Uterus (tissue), 4 donors: ENCODE measurements around the gene NECTIN2. TPM values are rescaled to one million over a fixed set of nuclear protein-coding genes. Genes with fewer than 3 reads are reported as not detected.
"Not testable (repeated sequence)": the region's sequence is repeated elsewhere in the genome, so short reads cannot be mapped to it uniquely, and the experiment has no call there.

Experiments
- DNase-seq, 2 donors: peaks; one replicate each; pipeline ENCODE4 v3.0.0-alpha.2; 2019 to 2020
- H3K27ac ChIP-seq, 2 donors: fragments of 200-600 bp; sonication (generic); 1 replicate in 1 of 2; 2 replicates in 1 of 2; pipeline ENCODE4 v1.5.1; 2016 to 2018
- H3K27me3 ChIP-seq, 2 donors: fragments of 200-600 bp; sonication (generic); one replicate each; pipeline ENCODE4 v1.5.1; 2018 to 2019; ENCODE audit warnings: control low read depth in 1 of 2
- H3K36me3 ChIP-seq, 2 donors: fragments of 200-600 bp; sonication (generic); one replicate each; pipeline ENCODE4 v1.5.1; 2019; ENCODE audit warnings: control low read depth in 1 of 2
- H3K4me1 ChIP-seq, 2 donors: fragments of 200-600 bp; sonication (generic); one replicate each; pipeline ENCODE4 v1.5.1; 2018 to 2019; ENCODE audit warnings: control low read depth in 1 of 2
- H3K4me3 ChIP-seq, 2 donors: fragments of 200-600 bp; sonication (generic); 1 replicate in 1 of 2; 2 replicates in 1 of 2; pipeline ENCODE4 v1.5.1; 2018 to 2019; ENCODE audit warnings: mild to moderate bottlenecking in 1 of 2
- H3K9me3 ChIP-seq, 2 donors: fragments of 200-600 bp; sonication (generic); one replicate each; pipeline ENCODE4 v1.5.1; 2019; ENCODE audit warnings: control low read depth in 1 of 2
- POLR2A ChIP-seq, 2 donors: fragments of 450-650 bp; IDR thresholded peaks; one replicate each; pipeline ENCODE4 v1.6.1; 2016; ENCODE audit warnings: antibody characterized with exemption in 2 of 2, mild to moderate bottlenecking in 1 of 2, moderate library complexity in 1 of 2
- intact Hi-C: fragments of 100-400 bp; cut with DNase I; formaldehyde crosslinking; loops from one replicate; pipeline ENCODE4 v1.15.1; 2023; ENCODE audit warnings: low total_unique reads
- total RNA-seq, 4 donors: library from RNA; depleted of rRNA in 3 of 4; stranded (reverse); fragments of >200 nt in 3 of 4; gene quantifications; one replicate each; pipeline versions ENCODE4 v1.1.0 to v1.2.4, GENCODE V29; 2014 to 2023
- TF ChIP-seq, protein P1 (sequence below), 4 experiments: fragments of 200-600 bp in 2 of 4; fragments of 450-650 bp in 2 of 4; sonication (generic) in 2 of 4; IDR thresholded peaks; one replicate each; pipeline ENCODE4 v1.5.1; 2016 to 2019; ENCODE audit warnings: antibody characterized with exemption in 4 of 4, mild to moderate bottlenecking in 2 of 4, moderate library complexity in 1 of 4
- donor health status: DM: yes; HTN: yes; CAD: no.

The NECTIN2 gene
- total RNA-seq, 4 donors from 2014 or later: 14.1 to 106 (median 86.1) TPM

DNA sequence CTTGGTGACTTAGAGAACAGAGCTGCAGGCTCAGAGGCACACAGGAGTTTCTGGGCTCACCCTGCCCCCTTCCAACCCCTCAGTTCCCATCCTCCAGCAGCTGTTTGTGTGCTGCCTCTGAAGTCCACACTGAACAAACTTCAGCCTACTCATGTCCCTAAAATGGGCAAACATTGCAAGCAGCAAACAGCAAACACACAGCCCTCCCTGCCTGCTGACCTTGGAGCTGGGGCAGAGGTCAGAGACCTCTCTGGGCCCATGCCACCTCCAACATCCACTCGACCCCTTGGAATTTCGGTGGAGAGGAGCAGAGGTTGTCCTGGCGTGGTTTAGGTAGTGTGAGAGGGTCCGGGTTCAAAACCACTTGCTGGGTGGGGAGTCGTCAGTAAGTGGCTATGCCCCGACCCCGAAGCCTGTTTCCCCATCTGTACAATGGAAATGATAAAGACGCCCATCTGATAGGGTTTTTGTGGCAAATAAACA is 78.2 kb downstream of the NECTIN2 start:
- intact Hi-C loops: no loop called here
- DNase-seq: no peak
- Histone ChIP-seq H3K27ac (no peak overlapping the region), H3K27me3 (no peaks in the 10 kb centered on the region), H3K4me3 (no peak overlapping the region), H3K9me3 (no peaks in the 10 kb centered on the region), H3K36me3 (no peaks in the 10 kb centered on the region), H3K4me1 (no peaks in the 10 kb centered on the region)
- TF ChIP-seq POLR2A (IDR thresholded peaks at IDR 0.05): no peak
- TF ChIP-seq, protein P1, sequence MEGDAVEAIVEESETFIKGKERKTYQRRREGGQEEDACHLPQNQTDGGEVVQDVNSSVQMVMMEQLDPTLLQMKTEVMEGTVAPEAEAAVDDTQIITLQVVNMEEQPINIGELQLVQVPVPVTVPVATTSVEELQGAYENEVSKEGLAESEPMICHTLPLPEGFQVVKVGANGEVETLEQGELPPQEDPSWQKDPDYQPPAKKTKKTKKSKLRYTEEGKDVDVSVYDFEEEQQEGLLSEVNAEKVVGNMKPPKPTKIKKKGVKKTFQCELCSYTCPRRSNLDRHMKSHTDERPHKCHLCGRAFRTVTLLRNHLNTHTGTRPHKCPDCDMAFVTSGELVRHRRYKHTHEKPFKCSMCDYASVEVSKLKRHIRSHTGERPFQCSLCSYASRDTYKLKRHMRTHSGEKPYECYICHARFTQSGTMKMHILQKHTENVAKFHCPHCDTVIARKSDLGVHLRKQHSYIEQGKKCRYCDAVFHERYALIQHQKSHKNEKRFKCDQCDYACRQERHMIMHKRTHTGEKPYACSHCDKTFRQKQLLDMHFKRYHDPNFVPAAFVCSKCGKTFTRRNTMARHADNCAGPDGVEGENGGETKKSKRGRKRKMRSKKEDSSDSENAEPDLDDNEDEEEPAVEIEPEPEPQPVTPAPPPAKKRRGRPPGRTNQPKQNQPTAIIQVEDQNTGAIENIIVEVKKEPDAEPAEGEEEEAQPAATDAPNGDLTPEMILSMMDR (IDR thresholded peaks at IDR 0.05): no peak

DNA sequence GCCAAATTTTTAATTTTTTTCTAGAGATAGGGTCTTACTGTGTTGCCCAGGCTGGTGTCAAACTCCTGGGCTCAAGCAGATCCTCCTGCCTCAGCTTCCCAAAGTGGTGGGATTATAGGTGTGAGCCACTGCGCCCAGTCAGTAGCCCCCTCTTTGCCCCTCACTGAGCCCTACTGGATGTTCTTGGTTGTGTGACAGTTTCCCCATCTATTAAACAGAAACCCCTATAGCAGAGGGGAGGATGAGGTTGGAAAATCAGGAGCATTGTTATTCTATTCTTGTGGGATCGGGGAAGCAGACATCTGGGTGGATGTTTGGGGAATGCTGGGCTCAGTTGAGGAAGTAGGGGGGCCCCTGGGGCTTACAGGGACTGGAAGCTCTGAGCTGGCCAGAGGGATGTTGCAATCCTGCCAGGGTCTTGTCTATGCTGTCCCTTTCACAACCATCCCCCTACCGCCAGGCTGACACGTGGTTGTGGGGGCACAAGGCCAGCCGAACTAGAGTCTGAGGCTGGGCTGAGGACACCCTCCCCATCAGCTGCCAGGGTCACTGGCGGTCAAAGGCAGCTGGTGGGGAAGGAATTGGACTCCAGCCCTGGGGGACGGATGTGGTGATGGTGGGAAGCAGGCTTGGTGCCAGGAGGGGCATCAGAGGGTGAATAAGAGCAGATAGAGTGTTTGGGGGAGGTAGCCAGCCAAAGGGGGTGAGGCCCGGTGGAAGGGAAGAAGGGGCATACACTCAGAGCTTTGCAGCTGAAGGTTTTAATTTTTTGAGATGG is 79.2 kb downstream of the NECTIN2 start:
- Histone ChIP-seq H3K27ac (no peak overlapping the region), H3K9me3 (no peaks in the 10 kb centered on the region)
- peak; percentile 49 to 68 for DNase-seq

DNA sequence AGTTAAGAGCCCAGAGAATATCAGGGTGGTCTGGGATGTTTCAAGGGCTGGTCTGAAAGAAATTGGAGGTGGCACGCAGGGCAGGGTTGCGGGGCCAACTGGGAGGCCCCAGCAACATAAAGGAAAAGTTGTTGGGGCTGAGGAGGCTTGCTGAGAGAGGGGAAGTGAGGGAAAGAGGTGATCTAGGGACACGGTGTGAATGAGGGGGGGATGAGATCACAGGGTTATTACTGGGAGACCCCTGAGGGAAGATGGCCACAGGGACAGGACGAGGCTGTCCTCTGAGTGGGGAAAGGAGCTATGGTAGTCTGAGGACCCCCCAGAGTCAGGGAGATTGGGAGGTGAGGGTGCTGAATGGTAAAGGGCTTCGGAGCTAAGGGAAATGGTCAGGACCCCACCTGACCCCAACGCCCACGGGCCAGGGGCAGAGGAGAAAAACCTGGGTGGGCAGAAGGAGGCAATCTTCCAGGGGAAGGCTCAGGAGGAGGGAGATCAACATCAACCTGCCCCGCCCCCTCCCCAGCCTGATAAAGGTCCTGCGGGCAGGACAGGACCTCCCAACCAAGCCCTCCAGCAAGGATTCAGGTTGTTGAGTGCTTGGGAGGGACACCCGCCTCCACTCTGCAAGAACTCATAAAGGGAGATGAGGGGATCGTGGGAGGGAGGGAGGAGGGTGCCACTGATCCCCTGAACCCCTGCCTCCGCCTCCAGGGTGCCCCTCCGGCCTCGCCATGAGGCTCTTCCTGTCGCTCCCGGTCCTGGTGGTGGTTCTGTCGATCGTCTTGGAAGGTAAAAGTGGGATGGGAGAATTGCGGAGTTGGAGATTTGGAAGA is 80.4 kb downstream of the NECTIN2 start:
- H3K9me3 ChIP-seq, DNase-seq, H3K27ac ChIP-seq, H3K36me3 ChIP-seq, H3K27me3 ChIP-seq, intact Hi-C loops, H3K4me1 ChIP-seq, H3K4me3 ChIP-seq: not testable (repeated sequence)

More for the DNA sequence above, 79.2 kb downstream of the NECTIN2 start:
- intact Hi-C loops: no loop called here
- TF ChIP-seq, protein P1 (IDR thresholded peaks at IDR 0.05): no peak
- TF ChIP-seq POLR2A (IDR thresholded peaks at IDR 0.05): no peak
- no peak overlapping the region for H3K4me3 ChIP-seq
- no peaks in the 10 kb centered on the region for H3K27me3 ChIP-seq
- no peaks in the 10 kb centered on the region for H3K36me3 ChIP-seq
- no peaks in the 10 kb centered on the region for H3K4me1 ChIP-seq

DNA sequence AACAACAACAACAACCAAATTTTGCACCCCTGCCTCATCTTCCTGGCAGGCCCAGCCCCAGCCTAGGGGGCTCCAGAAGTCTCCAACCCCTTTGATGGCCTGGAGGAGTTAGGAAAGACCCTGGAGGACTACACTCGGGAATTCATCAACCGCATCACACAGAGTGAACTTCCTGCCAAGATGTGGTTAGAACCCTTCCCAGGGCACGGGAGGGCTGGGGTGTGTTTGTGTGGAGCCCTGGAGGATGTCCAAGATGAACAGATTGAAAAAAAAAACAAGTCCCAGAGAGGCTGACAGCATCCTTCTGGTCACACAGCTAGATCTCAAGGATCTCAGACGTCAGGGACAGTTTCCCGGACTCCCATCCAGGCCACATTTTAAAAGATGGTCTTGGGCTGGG is 81.6 kb downstream of the NECTIN2 start:
- Histone ChIP-seq H3K36me3 (no peaks in the 10 kb centered on the region), H3K4me3 (no peak overlapping the region), H3K9me3 (no peaks in the 10 kb centered on the region), H3K27ac (no peak overlapping the region), H3K27me3 (no peaks in the 10 kb centered on the region), H3K4me1 (no peaks in the 10 kb centered on the region)
- no peak for DNase-seq
- TF ChIP-seq, protein P1 (IDR thresholded peaks at IDR 0.05): no peak
- TF ChIP-seq POLR2A (IDR thresholded peaks at IDR 0.05): no peak
- intact Hi-C loops: no loop called here

DNA sequence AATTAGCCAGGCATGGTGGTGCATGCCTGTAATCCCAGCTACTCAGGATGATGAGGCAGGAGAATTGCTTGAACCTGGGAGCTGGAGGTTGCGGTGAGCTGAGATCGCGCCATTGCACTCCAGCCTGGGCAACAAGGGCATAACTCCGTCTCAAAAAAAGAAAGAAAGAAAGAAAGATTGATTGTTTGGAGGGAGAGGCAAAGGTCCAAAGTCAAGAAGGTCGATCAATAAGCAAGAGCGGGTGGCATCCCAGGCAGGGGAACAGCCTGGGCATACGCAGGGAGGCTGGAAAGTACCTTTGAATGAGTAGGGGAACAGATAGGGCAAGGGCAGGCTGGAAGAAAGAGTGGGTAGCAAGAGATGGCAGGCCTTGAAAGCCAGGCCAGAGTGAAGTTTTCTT is 84.0 kb downstream of the NECTIN2 start:
- no peak for TF ChIP-seq POLR2A (IDR thresholded peaks at IDR 0.05)
- TF ChIP-seq, protein P1 (IDR thresholded peaks at IDR 0.05): no peak
- H3K4me3 ChIP-seq: no peak overlapping the region
- DNase-seq: no peak
- H3K9me3 ChIP-seq: no peaks in the 10 kb centered on the region
- intact Hi-C loops: no loop called here
- no peak overlapping the region for H3K27ac ChIP-seq
- no peaks in the 10 kb centered on the region for H3K36me3 ChIP-seq
- no peaks in the 10 kb centered on the region for H3K4me1 ChIP-seq
- H3K27me3 ChIP-seq: no peaks in the 10 kb centered on the region
